SH-SY5Y (cell line): ENCODE results near the gene PIAS3.

Experiments used
- GATA2 ChIP-seq: IDR thresholded peaks from 2 replicates; pipeline ENCODE4 v1.6.1; 2011; ENCODE audit warnings: mild to moderate bottlenecking, low read depth, low read length
- GATA3 ChIP-seq: IDR thresholded peaks from 2 replicates; pipeline ENCODE4 v1.6.1; 2011; ENCODE audit warnings: low read depth, mild to moderate bottlenecking, low read length, moderate library complexity

GRCh38 chr1:145868232-145868631 is 9.4 kb upstream of the PIAS3 start:
- no peak for TF ChIP-seq GATA2
- TF ChIP-seq GATA3, result no peak
